K562 (cell line): Measurements from ENCODE around the gene AGAP3. TPM values are rescaled to one million over a fixed set of nuclear protein-coding genes. Genes with fewer than 3 reads are reported as not detected.
A peak's percentile ranks its signal among the peaks of the same experiment; 100 is the strongest.

Source experiments
- ATAC-seq: fragments of 200-7000 bp; cut with Tn5 transposase; 3 replicates; pipeline ENCODE4 v1.9.1; 2020; ENCODE audit warnings: moderate library complexity
- BruUV-seq: library from RNA; stranded (reverse); fragments of 400-500 nt; replicated peaks from 2 replicates; lab custom pipeline; 2021; lab: Mats Ljungman, UMichigan
- CTCF ChIA-PET: fragments of 300-600 bp; formaldehyde crosslinking; extraction: SDS; loops from one replicate; lab custom pipeline; 2021; ENCODE audit warnings: low intra/inter-chr PET ratio; lab: Yijun Ruan, JAX
- POLR2A ChIA-PET: fragments of 300-600, 350-650 bp; sonication (Branson Sonifier 250); formaldehyde crosslinking; extraction: SDS; loops from one replicate; lab custom pipeline; 2021; ENCODE audit warnings: antibody characterized with exemption, inconsistent platforms; lab: Yijun Ruan, JAX
- DNase-seq, 4 experiments: peaks; one replicate each; pipeline versions ENCODE4 v3.0.0 to v3.0.0-alpha.2; 2011 to 2018; ENCODE audit warnings: low spot score in 3 of 4, mixed read lengths in 3 of 4; ENCODE audit errors: extremely low read depth in 1 of 4
- FAIRE-seq: peaks from 2 replicates; lab custom pipeline; 2011; peaks lifted over from hg19 to GRCh38; lab: Jason Lieb, UNC
- H2AFZ ChIP-seq: 2 replicates; pipeline ENCODE4 v1.6.0; 2011; ENCODE audit warnings: low read depth, low read length, control low read depth, inconsistent platforms
- H3K27ac ChIP-seq: fragments of 200-600 bp; 3 replicates; pipeline ENCODE4 v1.8.0; 2011; ENCODE audit warnings: low read depth, mild to moderate bottlenecking, control low read depth, inconsistent platforms, low read length, moderate library complexity, mixed read lengths; ENCODE audit errors: extremely low read depth
- H3K27me3 ChIP-seq, 2 experiments: fragments of 300-600 bp in 1 of 2; 2 replicates in 1 of 2; 3 replicates in 1 of 2; pipeline versions ENCODE4 v1.6.0 to v1.8.0; 2011; ENCODE audit warnings: inconsistent platforms in 2 of 2, low read length in 2 of 2, mild to moderate bottlenecking in 1 of 2, mixed read lengths in 1 of 2, moderate library complexity in 1 of 2; ENCODE audit not compliant: control insufficient read depth in 2 of 2, insufficient read depth in 2 of 2
- H3K36me3 ChIP-seq: fragments of 300-600 bp; 3 replicates; pipeline ENCODE4 v1.8.0; 2011; ENCODE audit warnings: mild to moderate bottlenecking, low read length, inconsistent platforms; ENCODE audit not compliant: control insufficient read depth, insufficient read depth
- H3K4me1 ChIP-seq, 2 experiments: fragments of 200-600 bp in 1 of 2; replicated peaks in 1 of 2; 2 replicates in 1 of 2; 3 replicates in 1 of 2; pipeline versions ENCODE4 v1.5.1 to v1.8.0; 2011; ENCODE audit warnings: inconsistent platforms in 2 of 2, low read length in 2 of 2, mild to moderate bottlenecking in 1 of 2, mixed read lengths in 1 of 2, moderate library complexity in 1 of 2; ENCODE audit not compliant: control insufficient read depth in 2 of 2, insufficient read depth in 2 of 2
- H3K4me2 ChIP-seq: 2 replicates; pipeline ENCODE4 v1.6.1; 2011; ENCODE audit warnings: low read length, control low read depth, inconsistent platforms, mixed read lengths; ENCODE audit not compliant: insufficient read depth
- H3K4me3 ChIP-seq: fragments of 200-600 bp; sonication (generic), shearing (Covaris generic); 2 replicates; pipeline ENCODE4 v1.5.1; 2016; ENCODE audit warnings: control low read depth, inconsistent platforms
- H3K79me2 ChIP-seq: fragments of 200-600 bp; 3 replicates; pipeline ENCODE4 v1.8.0; 2011; ENCODE audit warnings: low read length, inconsistent platforms; ENCODE audit not compliant: control insufficient read depth, insufficient read depth
- H3K9ac ChIP-seq, 2 experiments: 2 replicates each; pipeline versions ENCODE4 v1.6.0 to v1.6.1; 2011; ENCODE audit warnings: low read depth in 2 of 2, low read length in 2 of 2, control low read depth in 1 of 2, inconsistent platforms in 1 of 2, mild to moderate bottlenecking in 1 of 2, mixed read lengths in 1 of 2; ENCODE audit not compliant: insufficient read depth in 1 of 2
- H3K9me1 ChIP-seq: one replicate; pipeline ENCODE4 v1.6.0; 2011; ENCODE audit warnings: inconsistent platforms, mild to moderate bottlenecking, low read length, moderate library complexity; ENCODE audit not compliant: control insufficient read depth, insufficient read depth
- H3K9me3 ChIP-seq: replicated peaks from 2 replicates; pipeline ENCODE4 v1.5.1; 2011; ENCODE audit warnings: low read depth, low read length, inconsistent platforms; ENCODE audit not compliant: control insufficient read depth, insufficient read depth
- H4K20me1 ChIP-seq: replicated peaks from 2 replicates; pipeline ENCODE4 v1.6.1; 2011; ENCODE audit warnings: low read length, inconsistent platforms, mixed read lengths; ENCODE audit not compliant: control insufficient read depth, insufficient read depth
- FOXK2 ChIP-seq, 2 experiments: fragments of 450-650 bp; IDR thresholded peaks in 1 of 2; conservative IDR thresholded peaks in 1 of 2; 2 replicates each; pipeline ENCODE4 v1.6.1; 2016; ENCODE audit warnings: low read depth in 2 of 2, mild to moderate bottlenecking in 1 of 2
- POLR2G ChIP-seq: fragments of 200-400 bp; formaldehyde crosslinking; IDR thresholded peaks from 2 replicates; pipeline ENCODE4 v1.6.1; 2017; ENCODE audit warnings: low read depth, mild to moderate bottlenecking, antibody characterized with exemption, low read length, moderate library complexity
- RBFOX2 ChIP-seq: fragments of 200-400 bp; formaldehyde crosslinking; IDR thresholded peaks from 2 replicates; pipeline ENCODE4 v1.6.1; 2017; ENCODE audit warnings: low read depth, mild to moderate bottlenecking, low read length, moderate library complexity
- WGBS: fragments of 100-300 bp; shearing (Covaris generic); methylation state at CpG from one replicate; pipeline ENCODE4 v1.1.6; 2016; ENCODE audit warnings: low coverage, mixed read lengths; ENCODE audit not compliant: insufficient coverage; ENCODE audit errors: missing lambda C conversion rate; 5-methylcytosine and 5-hydroxymethylcytosine counted together
- in situ Hi-C: fragments of 300-500 bp; cut with MboI; formaldehyde crosslinking; loops from 4 replicates; pipeline ENCODE4 v1.15.0; 2018; ENCODE audit warnings: inconsistent platforms, mixed read lengths
- intact Hi-C: fragments of 100-400 bp; cut with micrococcal nuclease; formaldehyde crosslinking; loops from 2 replicates; pipeline ENCODE4 v1.14.2; 2022
- polyA plus RNA-seq, 8 experiments: library from polyadenylated mRNA; depleted of rRNA in 4 of 8; stranded (reverse) in 5 of 8; unstranded in 3 of 8; fragments of >200 nt; fragmentation: Nextera tagmentation in 2 of 8; fragmentation: Illumina TruSeq in 1 of 8; extraction: Ambion mirVana in 2 of 8; extraction: Trizol in 1 of 8; gene quantifications; 2 replicates each; pipeline versions ENCODE4 v1.2.1 to v1.2.3, GENCODE V29; 2011 to 2014; ENCODE audit warnings: inconsistent platforms in 1 of 8, missing spikeins in 1 of 8
- total RNA-seq, 7 experiments: library from RNA; depleted of rRNA in 6 of 7; stranded (reverse); fragments of >200 nt in 6 of 7; fragmentation: Illumina TruSeq in 2 of 7; extraction: Trizol in 2 of 7; gene quantifications; 2 replicates each; pipeline versions ENCODE4 v1.2.1 to v1.2.3, GENCODE V29; 2011 to 2021; ENCODE audit warnings: low replicate concordance in 1 of 7
- TF ChIP-seq, protein P1 (sequence below): fragments of 250-450 bp; sonication (Bioruptor Pico); IDR thresholded peaks from 2 replicates; pipeline ENCODE4 v1.8.0; 2021; ENCODE audit warnings: mild to moderate bottlenecking, moderate library complexity

AGAP3 gene
- total and polyA plus RNA-seq, 9 of the 15 experiments (the other 6 are each of a cell fraction or from before 2014, with no cell fraction given), result 3.4 to 208 (median 62.2) TPM

DNA sequence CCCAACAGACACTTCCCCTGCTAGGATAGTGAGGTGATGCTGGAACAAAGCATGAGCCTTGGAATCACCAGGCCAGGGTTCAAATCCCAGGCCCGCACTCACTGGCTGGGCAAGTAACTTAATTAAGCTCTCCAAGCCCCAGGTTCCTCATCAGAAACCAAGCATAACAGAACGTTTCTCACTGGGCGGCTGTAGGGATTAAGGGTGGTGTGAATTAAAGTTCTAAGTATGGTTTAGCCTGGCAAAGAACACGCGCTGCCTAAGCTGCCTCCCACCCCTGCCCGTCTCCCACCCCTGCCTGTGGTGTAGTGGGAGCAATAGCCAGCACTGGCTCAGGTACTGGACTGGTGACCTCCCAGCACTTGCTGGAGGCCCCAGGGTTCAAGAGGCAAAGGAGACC is 21.3 kb upstream of the AGAP3 start:
- no TSS peak for BruUV-seq
- ATAC-seq (no peak), DNase-seq (no peak)
- H3K4me1 ChIP-seq, result peaks cover 32 to 70% of the 10 kb centered on the region in 2 experiments
- no peaks in the 10 kb centered on the region for H3K9me3 ChIP-seq
- no peak overlapping the region for H3K27ac ChIP-seq
- H3K27me3 ChIP-seq, result no peaks in the 10 kb centered on the region
- no peaks in the 10 kb centered on the region for H3K9me1 ChIP-seq
- in situ Hi-C loops, result no loop called here
- H2AFZ ChIP-seq, result no peak overlapping the region
- H4K20me1 ChIP-seq, result peaks cover 10% of the 10 kb centered on the region
- TF ChIP-seq, protein P1, sequence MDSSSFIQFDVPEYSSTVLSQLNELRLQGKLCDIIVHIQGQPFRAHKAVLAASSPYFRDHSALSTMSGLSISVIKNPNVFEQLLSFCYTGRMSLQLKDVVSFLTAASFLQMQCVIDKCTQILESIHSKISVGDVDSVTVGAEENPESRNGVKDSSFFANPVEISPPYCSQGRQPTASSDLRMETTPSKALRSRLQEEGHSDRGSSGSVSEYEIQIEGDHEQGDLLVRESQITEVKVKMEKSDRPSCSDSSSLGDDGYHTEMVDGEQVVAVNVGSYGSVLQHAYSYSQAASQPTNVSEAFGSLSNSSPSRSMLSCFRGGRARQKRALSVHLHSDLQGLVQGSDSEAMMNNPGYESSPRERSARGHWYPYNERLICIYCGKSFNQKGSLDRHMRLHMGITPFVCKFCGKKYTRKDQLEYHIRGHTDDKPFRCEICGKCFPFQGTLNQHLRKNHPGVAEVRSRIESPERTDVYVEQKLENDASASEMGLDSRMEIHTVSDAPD (CRISPR knock-in tag), result no peak
- TF ChIP-seq POLR2G, result 0 out of 2 replicates have a peak, but pooled peaks have one; percentile 0
- TF ChIP-seq, all 486 proteins: peak for 1
- intact Hi-C loops, result no loop called here
- Histone ChIP-seq H3K79me2 (peaks cover 56% of the 10 kb centered on the region), H3K36me3 (peaks cover 76% of the 10 kb centered on the region), H3K4me3 (no peak overlapping the region), H3K4me2 (no peak overlapping the region), H3K9ac (peak overlapping the region in 1 of 2 experiments; percentile 68; a peak in 1 of 4 replicates)
- no peak for FAIRE-seq
- ChIA-PET CTCF (no interaction called here), POLR2A (interaction anchor here (1.6 to 5.0 kb wide), 2 partner anchors 11 to 17 kb away, joined by 8 to 24 read pairs; partner anchors contain the start of genes FASTK and TMUB1)
- 89% methylated on average over 6 of the region's 6 CpGs for WGBS

DNA sequence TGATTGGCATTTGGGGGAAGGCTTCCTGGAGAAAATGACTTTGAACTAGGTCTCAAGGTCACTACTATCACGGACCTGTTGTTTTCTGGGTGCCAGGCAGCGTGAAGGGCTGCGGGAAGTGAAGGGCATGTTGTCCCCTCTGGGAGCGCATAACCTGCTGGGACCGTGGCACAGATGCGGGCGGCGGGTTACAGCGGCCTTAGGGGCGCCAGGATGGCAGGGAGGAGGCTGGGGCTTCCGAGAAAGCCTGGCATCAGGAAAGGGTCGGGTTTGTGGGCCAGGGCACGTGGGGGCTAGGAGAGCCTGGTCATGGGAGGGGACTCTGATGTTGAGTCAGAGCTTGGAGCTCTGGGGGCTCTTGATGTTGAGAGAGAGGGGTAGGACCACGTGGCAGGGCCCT is 20.8 kb upstream of the AGAP3 start:
- H3K79me2 ChIP-seq, result peaks cover 51% of the 10 kb centered on the region
- peaks cover 7% of the 10 kb centered on the region for H4K20me1 ChIP-seq
- H3K36me3 ChIP-seq, result peaks cover 82% of the 10 kb centered on the region
- FAIRE-seq (no peak), ATAC-seq (no peak), DNase-seq (no peak)
- no peaks in the 10 kb centered on the region for H3K9me3 ChIP-seq
- TF ChIP-seq POLR2G (peak; percentile 36; the same call in 1 of the 2 replicates), FOXK2 (conservative IDR thresholded peaks at IDR 0.05 in 1 of 2, IDR thresholded peaks at IDR 0.05 in 1 of 2; ENCODE audit: low read depth in 2 of 2) (no peak), RBFOX2 (peak; percentile 32; the same call in 1 of the 2 replicates)
- WGBS, result 96% methylated on average over 14 of the region's 14 CpGs
- no peak overlapping the region for H3K27ac ChIP-seq
- POLR2A ChIA-PET, result interaction anchor here (0.7 to 5.0 kb wide), 4 partner anchors 10 to 36 kb away, joined by 3 to 24 read pairs (median 6); partner anchors contain the start of genes FASTK and TMUB1
- BruUV-seq, result no TSS peak
- H3K9me1 ChIP-seq, result no peaks in the 10 kb centered on the region
- intact Hi-C loops (no loop called here), in situ Hi-C loops (no loop called here)
- no peak overlapping the region for H2AFZ ChIP-seq
- no peak overlapping the region for H3K4me3 ChIP-seq
- H3K27me3 ChIP-seq, result no peaks in the 10 kb centered on the region
- CTCF ChIA-PET, result no interaction called here
- H3K4me2 ChIP-seq, result no peak overlapping the region
- peak overlapping the region in 1 of 2 experiments; percentile 68; a peak in 1 of 4 replicates for H3K9ac ChIP-seq
- H3K4me1 ChIP-seq, result peaks cover 29 to 70% of the 10 kb centered on the region in 2 experiments
